Coronary artery (tissue), 2 donors: ENCODE measurements around the gene SERBP1.

Experiments used
- DNase-seq: peaks from one replicate; pipeline ENCODE4 v3.0.0-alpha.2; 2017; ENCODE audit warnings: low spot score
- H3K27ac ChIP-seq, 2 donors: fragments of 200-600 bp; sonication (generic); one replicate each; pipeline ENCODE4 v1.5.1; 2016 to 2019
- H3K4me3 ChIP-seq: fragments of 200-600 bp; sonication (generic); 2 replicates; pipeline ENCODE4 v1.5.1; 2016; ENCODE audit warnings: mild to moderate bottlenecking, moderate library complexity
- TF ChIP-seq, protein P1 (sequence below): fragments of 200-600 bp; sonication (generic); IDR thresholded peaks from one replicate; pipeline ENCODE4 v1.5.1; 2019; ENCODE audit warnings: antibody characterized with exemption

Gene SERBP1

DNA sequence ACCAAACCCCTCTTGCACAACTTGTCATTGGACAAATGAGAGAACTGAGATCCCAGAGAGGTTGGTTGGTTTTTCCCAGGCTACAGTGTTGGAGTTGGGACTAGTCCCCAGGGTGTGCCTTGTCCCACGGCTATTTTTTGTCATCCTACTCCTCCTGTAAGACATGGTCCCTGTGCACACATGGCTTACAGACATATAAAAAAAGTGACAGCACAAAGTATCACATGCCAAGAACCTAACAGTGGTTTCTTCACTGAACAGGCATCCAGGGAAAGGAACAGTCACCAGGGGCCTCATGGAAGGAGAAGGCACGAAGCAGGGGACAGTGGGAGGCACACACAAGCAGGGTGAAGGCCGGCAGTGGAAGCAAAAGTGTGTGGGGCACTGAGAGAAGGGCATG, 36.5 kb downstream of the SERBP1 start:
- no peak for DNase-seq
- H3K4me3 ChIP-seq: no peak overlapping the region
- TF ChIP-seq, protein P1, sequence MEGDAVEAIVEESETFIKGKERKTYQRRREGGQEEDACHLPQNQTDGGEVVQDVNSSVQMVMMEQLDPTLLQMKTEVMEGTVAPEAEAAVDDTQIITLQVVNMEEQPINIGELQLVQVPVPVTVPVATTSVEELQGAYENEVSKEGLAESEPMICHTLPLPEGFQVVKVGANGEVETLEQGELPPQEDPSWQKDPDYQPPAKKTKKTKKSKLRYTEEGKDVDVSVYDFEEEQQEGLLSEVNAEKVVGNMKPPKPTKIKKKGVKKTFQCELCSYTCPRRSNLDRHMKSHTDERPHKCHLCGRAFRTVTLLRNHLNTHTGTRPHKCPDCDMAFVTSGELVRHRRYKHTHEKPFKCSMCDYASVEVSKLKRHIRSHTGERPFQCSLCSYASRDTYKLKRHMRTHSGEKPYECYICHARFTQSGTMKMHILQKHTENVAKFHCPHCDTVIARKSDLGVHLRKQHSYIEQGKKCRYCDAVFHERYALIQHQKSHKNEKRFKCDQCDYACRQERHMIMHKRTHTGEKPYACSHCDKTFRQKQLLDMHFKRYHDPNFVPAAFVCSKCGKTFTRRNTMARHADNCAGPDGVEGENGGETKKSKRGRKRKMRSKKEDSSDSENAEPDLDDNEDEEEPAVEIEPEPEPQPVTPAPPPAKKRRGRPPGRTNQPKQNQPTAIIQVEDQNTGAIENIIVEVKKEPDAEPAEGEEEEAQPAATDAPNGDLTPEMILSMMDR: no peak
- H3K27ac ChIP-seq: no peak overlapping the region

DNA sequence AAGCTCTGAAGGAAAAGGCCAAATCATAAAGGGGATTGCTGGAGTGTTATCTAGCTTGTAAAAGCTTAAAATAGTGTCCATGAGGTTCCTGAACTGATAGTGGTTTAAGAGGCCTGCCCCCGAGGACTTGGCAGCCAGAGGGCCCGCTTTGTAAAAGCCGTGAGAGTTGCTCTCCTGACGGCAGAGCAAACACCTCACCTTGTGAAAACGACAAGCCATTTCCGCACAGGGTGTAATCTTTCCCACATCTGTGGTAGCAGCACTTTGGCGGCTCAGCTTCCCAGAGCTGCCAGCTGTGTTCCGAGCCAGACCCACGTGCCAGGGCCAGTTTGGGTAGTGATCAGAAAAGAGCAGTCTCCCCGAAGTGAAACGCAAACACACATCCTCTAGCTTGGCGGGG, 37.0 kb downstream of the SERBP1 start:
- DNase-seq: no peak
- Histone ChIP-seq H3K27ac (no peak overlapping the region), H3K4me3 (no peak overlapping the region)
- TF ChIP-seq, protein P1: no peak

DNA sequence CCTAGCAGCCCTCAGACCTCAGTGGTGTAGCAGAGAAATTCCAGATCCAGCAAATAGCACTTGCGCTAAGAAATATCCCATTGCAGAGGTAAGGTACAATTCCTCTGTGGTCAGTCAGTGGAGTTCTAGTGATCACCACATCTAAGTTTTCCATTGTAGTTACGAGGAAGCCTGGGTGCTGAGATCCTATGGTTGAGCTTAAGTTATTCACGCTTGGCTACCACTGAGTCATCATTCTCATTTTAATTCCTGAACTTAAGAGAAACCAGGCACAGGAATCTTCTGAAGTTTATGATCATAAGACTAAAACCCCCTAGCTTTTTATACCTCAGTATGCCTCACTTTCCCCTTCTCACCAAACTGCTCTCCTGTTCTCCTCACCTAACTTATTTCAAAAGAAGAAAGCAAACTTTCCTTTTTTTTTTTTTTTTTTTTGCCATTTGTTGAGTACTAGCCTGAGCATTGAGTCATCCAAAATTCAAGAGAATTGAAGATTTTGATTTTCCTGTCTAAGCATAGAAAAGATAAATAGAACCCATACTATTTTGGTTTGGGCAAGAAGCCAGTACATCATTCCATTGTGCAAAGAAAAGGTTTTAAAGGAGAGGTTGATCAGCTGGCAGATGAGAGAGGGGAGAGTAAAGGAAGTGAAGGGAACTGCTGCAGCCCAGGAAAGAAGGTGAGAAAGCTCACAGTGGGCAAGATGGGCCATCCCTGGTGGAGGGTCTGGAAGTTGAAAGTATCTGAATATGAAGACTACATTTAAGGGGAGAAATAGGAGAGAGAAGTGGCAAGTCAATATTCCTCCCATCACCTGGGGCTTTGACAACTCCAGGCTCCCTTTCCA, 39.9 kb downstream of the SERBP1 start:
- no peak for DNase-seq
- no peak overlapping the region for H3K4me3 ChIP-seq
- H3K27ac ChIP-seq: no peak overlapping the region
- TF ChIP-seq, protein P1: no peak

DNA sequence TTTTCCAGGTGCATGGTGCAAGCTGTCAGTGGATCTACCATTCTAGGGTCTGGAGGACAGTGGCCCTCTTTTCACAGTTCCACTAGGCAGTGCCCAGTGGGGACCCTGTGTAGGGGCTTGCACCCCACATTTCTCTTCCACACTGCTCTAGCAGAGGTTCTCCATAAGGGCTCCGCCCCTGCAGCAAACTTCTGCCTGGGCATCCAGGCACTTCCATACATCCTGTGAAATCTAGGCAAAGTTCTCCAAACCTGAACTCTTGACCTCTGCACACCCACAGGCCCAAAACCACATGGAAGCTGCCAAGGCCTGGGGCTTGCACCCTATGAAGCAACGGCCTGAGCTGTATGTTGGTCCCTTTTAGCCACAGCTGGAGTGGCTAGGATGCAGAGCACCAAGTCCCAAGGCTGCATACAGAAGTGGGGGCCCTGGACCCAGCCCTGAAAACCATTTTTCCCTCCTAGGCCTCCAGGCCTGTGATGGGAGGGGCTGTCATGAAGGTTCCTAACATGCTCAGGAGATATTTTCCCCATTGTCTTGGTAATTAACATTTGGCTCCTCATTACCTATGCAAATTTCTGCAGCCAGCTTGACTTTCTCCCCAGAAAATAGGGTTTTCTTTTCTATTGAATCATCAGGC, 46.1 kb downstream of the SERBP1 start:
- H3K4me3 ChIP-seq: no peak overlapping the region
- TF ChIP-seq, protein P1: no peak
- no peak for DNase-seq
- no peak overlapping the region for H3K27ac ChIP-seq

DNA sequence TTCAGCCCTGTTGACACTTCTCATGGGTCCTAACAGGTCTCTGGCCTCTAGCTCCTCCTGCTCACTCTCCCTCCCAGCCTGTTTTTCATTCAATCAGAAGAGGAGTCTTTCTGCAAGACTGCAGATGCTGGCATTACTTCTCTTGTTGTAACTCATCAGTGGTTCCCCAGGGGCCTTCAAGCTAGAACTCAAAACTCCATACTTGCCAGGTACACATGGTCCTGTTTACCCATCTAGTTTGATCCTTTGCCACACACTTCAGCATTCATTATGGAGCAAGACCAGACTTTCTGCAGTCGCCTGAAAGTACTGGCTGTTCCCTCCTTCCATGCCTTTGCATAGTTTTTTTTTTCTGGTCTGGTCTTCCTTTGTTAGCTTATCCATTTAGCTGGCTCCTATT, 47.9 kb downstream of the SERBP1 start:
- H3K4me3 ChIP-seq: no peak overlapping the region
- TF ChIP-seq, protein P1: no peak
- no peak overlapping the region for H3K27ac ChIP-seq
- DNase-seq: no peak

DNA sequence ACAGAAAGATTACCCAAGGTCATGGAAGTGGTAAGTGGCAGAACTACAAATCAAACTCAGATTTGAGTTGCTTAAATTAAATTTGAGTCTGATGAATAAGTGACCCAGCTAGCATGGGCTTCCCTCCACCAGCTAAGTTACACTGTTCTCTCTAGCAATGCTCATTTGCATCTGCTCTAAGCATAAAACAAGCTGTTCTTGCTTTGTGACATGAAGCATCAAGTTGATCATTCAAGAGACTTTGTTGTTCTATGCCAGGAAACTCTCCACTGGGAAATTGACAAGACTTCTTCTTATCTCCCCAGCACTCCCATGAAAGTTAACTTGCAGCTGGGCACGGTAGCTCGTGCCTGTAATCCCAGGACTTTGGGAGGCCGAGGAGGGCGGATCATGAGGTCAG, 49.0 kb downstream of the SERBP1 start:
- TF ChIP-seq, protein P1: no peak
- no peak for DNase-seq
- Histone ChIP-seq H3K4me3 (no peak overlapping the region), H3K27ac (no peak overlapping the region)

DNA sequence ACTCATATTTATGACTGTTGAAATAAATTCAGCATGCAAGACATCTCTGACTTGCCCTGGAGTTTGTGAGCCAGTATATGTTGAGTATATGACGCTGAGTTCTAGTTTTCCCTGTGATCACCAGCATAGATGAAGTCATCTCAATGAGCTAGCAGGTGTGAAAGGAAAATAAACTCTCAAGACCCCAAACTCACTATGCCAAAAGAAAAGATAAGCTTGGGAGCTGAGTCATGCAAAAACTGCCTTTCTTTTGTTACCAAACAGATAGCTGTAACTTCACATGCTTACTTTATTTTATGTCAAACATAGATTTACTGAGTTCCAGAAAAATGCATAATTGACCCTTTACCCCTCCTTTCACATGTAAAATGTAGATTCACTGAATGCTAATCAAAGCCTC, 52.9 kb downstream of the SERBP1 start:
- TF ChIP-seq, protein P1: no peak
- DNase-seq: no peak
- H3K27ac ChIP-seq: no peak overlapping the region
- H3K4me3 ChIP-seq: no peak overlapping the region
